ENCODE data around the gene FAM13A. TPM values are rescaled to one million over a fixed set of nuclear protein-coding genes. Genes with fewer than 3 reads are reported as not detected.

FAM13A gene
- total and polyA plus RNA-seq, 2 of the 4 experiments (the other 2 are of a cell fraction) = 13.1 to 22.0 TPM

GRCh38 chr4:88940506-88940905 is 116.5 kb downstream of the FAM13A start:
- no peak overlapping the region for H3K14ac ChIP-seq (replicated peaks; ENCODE audit: low read depth, low read length)
- no peak overlapping the region for H3K23ac ChIP-seq (ENCODE audit: low read depth, low read length)
- no TSS peak for BruUV-seq (replicated peaks)
- TF ChIP-seq ELK1 (IDR thresholded peaks at IDR 0.05; ENCODE audit: borderline replicate concordance, low read depth, low read length) (no peak), RFX5 (IDR thresholded peaks at IDR 0.05; ENCODE audit: low read depth, low read length) (no peak), MXI1 (IDR thresholded peaks at IDR 0.05; ENCODE audit: borderline replicate concordance, low read depth, low read length) (no peak), CEBPB (IDR thresholded peaks at IDR 0.05; ENCODE audit: low read depth, low read length) (no peak), POLR2A (IDR thresholded peaks at IDR 0.05; ENCODE audit: low read depth, low read length) (no peak), CTCF (conservative IDR thresholded peaks at IDR 0.05; ENCODE audit: low read depth, low read length) (no peak), FOS (IDR thresholded peaks at IDR 0.05; ENCODE audit: low read depth, low read length) (no peak), RAD21 (IDR thresholded peaks at IDR 0.05; ENCODE audit: low read length) (no peak), CHD1 (IDR thresholded peaks at IDR 0.05; ENCODE audit: low read depth, low read length) (no peak), BHLHE40 (IDR thresholded peaks at IDR 0.05; ENCODE audit: low read depth, low read length) (no peak), NFE2L2 (IDR thresholded peaks at IDR 0.05; ENCODE audit: low read depth, low read length) (no peak), MAZ (IDR thresholded peaks at IDR 0.05; ENCODE audit: borderline replicate concordance, low read depth, low read length) (no peak)
- TF ChIP-seq, protein P1, sequence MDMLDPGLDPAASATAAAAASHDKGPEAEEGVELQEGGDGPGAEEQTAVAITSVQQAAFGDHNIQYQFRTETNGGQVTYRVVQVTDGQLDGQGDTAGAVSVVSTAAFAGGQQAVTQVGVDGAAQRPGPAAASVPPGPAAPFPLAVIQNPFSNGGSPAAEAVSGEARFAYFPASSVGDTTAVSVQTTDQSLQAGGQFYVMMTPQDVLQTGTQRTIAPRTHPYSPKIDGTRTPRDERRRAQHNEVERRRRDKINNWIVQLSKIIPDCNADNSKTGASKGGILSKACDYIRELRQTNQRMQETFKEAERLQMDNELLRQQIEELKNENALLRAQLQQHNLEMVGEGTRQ (IDR thresholded peaks at IDR 0.05; ENCODE audit: low read depth, low read length) = no peak
- no peak overlapping the region for H3K9ac ChIP-seq (ENCODE audit: low read depth, low read length)
- dilution Hi-C loops (cut with HindIII; ENCODE audit: low sequenced_read_pairs, unreplicated experiment) = no loop called here
- H3K79me1 ChIP-seq (ENCODE audit: low read depth in 1 of 2, low read length in 2 of 2) = 0 out of 4 replicates have a peak, but pooled peaks cover 3% of the 10 kb centered on the region in 2 experiments
- no peaks in the 10 kb centered on the region for H3K9me3 ChIP-seq (ENCODE audit: control insufficient read depth, insufficient read depth, low read length)
- H3K4ac ChIP-seq (ENCODE audit: low read depth, low read length) = no peak overlapping the region
- CTCF ChIA-PET = no interaction called here
- no peak overlapping the region for H2BK5ac ChIP-seq (ENCODE audit: low read depth, low read length, poor library complexity, severe bottlenecking)
- in situ Hi-C loops (cut with MboI; ENCODE audit: low sequenced_read_pairs) = no loop called here
- H2BK15ac ChIP-seq (ENCODE audit: low read depth, low read length) = no peak overlapping the region
- H3K27ac ChIP-seq (ENCODE audit: insufficient read depth, low read length) = no peak overlapping the region
- H4K20me1 ChIP-seq (ENCODE audit: insufficient read depth, low read length) = no peaks in the 10 kb centered on the region
- peaks cover 2% of the 10 kb centered on the region for H3K9me1 ChIP-seq (ENCODE audit: insufficient read depth, low read length)
- intact Hi-C loops (cut with micrococcal nuclease) = no loop called here
- no peak overlapping the region for H2BK120ac ChIP-seq (ENCODE audit: low read depth, low read length)
- ATAC-seq (ENCODE audit: low read depth) (no peak), DNase-seq (no peak)
- H2AK9ac ChIP-seq (replicated peaks; ENCODE audit: low read depth, low read length, poor library complexity) = no peak overlapping the region
- H3K4me1 ChIP-seq (ENCODE audit: control insufficient read depth, insufficient read depth, low read length) = peaks cover 9% of the 10 kb centered on the region
- no peaks in the 10 kb centered on the region for H3K36me3 ChIP-seq (ENCODE audit: control insufficient read depth, insufficient read depth, low read length)
- no peak overlapping the region for H3K4me2 ChIP-seq (ENCODE audit: low read depth, low read length)
- no peak overlapping the region; a peak in 1 of 4 replicates for H4K8ac ChIP-seq (ENCODE audit: low read depth in 2 of 2, low read length in 2 of 2)
- no peaks in the 10 kb centered on the region for H3K27me3 ChIP-seq (ENCODE audit: control insufficient read depth, insufficient read depth, low read length)
- H2BK20ac ChIP-seq (ENCODE audit: low read depth, low read length) = no peak overlapping the region
- no peak overlapping the region for H3K4me3 ChIP-seq (ENCODE audit: insufficient read depth, low read depth, low read length)
- H3K56ac ChIP-seq (ENCODE audit: extremely low read depth, insufficient read depth, low read length) = no peak overlapping the region
- H4K91ac ChIP-seq (ENCODE audit: insufficient read depth, low read depth, low read length) = no peak overlapping the region
- no peak overlapping the region for H4K5ac ChIP-seq (ENCODE audit: low read depth, low read length)
- H2AFZ ChIP-seq (replicated peaks; ENCODE audit: low read length, poor library complexity) = no peak overlapping the region
- WGBS, 2 experiments (ENCODE audit: extremely low coverage in 2 of 2, insufficient read length in 1 of 2) = no CpG with 5 or more reads among the region's 2 CpGs
- no peak overlapping the region for H2AK5ac ChIP-seq (ENCODE audit: low read depth, low read length)
- H3K18ac ChIP-seq (ENCODE audit: low read depth, low read length) = no peak overlapping the region
- POLR2A ChIA-PET (ENCODE audit: unreplicated experiment) = no interaction called here

Measured in IMR-90 (cell line).